Measurements from ENCODE around the gene GNPTG.

The GNPTG gene

GRCh38 chr16:1383556-1383955 lies 31.8 kb downstream of the GNPTG start:
- no peak overlapping the region for H3K27ac ChIP-seq
- no peaks in the 10 kb centered on the region for H4K20me1 ChIP-seq (ENCODE audit: insufficient read depth)
- no peaks in the 10 kb centered on the region for H3K27me3 ChIP-seq (ENCODE audit: insufficient read depth, low read depth)
- H3K9ac ChIP-seq: no peak overlapping the region
- no peak overlapping the region for H3K4me3 ChIP-seq (IDR thresholded peaks at IDR 0.05; ENCODE audit: insufficient read depth, low read depth, low read length)
- no peaks in the 10 kb centered on the region for H3K79me2 ChIP-seq (ENCODE audit: insufficient read depth, low read depth)
- TF ChIP-seq CTCF (conservative IDR thresholded peaks at IDR 0.05; ENCODE audit: low read depth, low read length): no peak
- no peaks in the 10 kb centered on the region; the same call in 1 of the 2 replicates for H3K36me3 ChIP-seq (ENCODE audit: insufficient read depth)
- no peaks in the 10 kb centered on the region for H3K4me1 ChIP-seq (ENCODE audit: low read depth, poor library complexity, severe bottlenecking)
- H2AFZ ChIP-seq (ENCODE audit: low read depth): no peak overlapping the region
- H3K4me2 ChIP-seq: no peak overlapping the region

GRCh38 chr16:1385232-1385631 lies 33.5 kb downstream of the GNPTG start:
- Histone ChIP-seq H3K9ac (no peak overlapping the region), H4K20me1 (ENCODE audit: insufficient read depth) (no peaks in the 10 kb centered on the region), H3K4me1 (ENCODE audit: low read depth, poor library complexity, severe bottlenecking) (no peaks in the 10 kb centered on the region), H3K27ac (no peak overlapping the region), H3K27me3 (ENCODE audit: insufficient read depth, low read depth) (no peaks in the 10 kb centered on the region), H3K36me3 (ENCODE audit: insufficient read depth) (no peaks in the 10 kb centered on the region; the same call in 1 of the 2 replicates), H3K4me3 (IDR thresholded peaks at IDR 0.05; ENCODE audit: insufficient read depth, low read depth, low read length) (no peak overlapping the region), H3K79me2 (ENCODE audit: insufficient read depth, low read depth) (no peaks in the 10 kb centered on the region), H2AFZ (ENCODE audit: low read depth) (no peak overlapping the region), H3K4me2 (no peak overlapping the region)
- TF ChIP-seq CTCF (conservative IDR thresholded peaks at IDR 0.05; ENCODE audit: low read depth, low read length): no peak

- no peak overlapping the region for H3K27ac ChIP-seq
Measured at GRCh38 chr16:1387331-1387730, 35.6 kb downstream of the GNPTG start.

GRCh38 chr16:1389762-1390161 lies 38.0 kb downstream of the GNPTG start:
- Histone ChIP-seq H4K20me1 (ENCODE audit: insufficient read depth) (no peaks in the 10 kb centered on the region), H3K79me2 (ENCODE audit: insufficient read depth, low read depth) (no peaks in the 10 kb centered on the region), H2AFZ (ENCODE audit: low read depth) (no peak overlapping the region), H3K4me3 (IDR thresholded peaks at IDR 0.05; ENCODE audit: insufficient read depth, low read depth, low read length) (no peak overlapping the region), H3K4me2 (no peak overlapping the region), H3K4me1 (ENCODE audit: low read depth, poor library complexity, severe bottlenecking) (no peaks in the 10 kb centered on the region), H3K27ac (no peak overlapping the region), H3K36me3 (ENCODE audit: insufficient read depth) (no peaks in the 10 kb centered on the region), H3K27me3 (ENCODE audit: insufficient read depth, low read depth) (no peaks in the 10 kb centered on the region), H3K9ac (no peak overlapping the region)
- no peak for TF ChIP-seq CTCF (conservative IDR thresholded peaks at IDR 0.05; ENCODE audit: low read depth, low read length)

More at GRCh38 chr16:1387331-1387730, 35.6 kb downstream of the GNPTG start:
- no peak overlapping the region for H2AFZ ChIP-seq (ENCODE audit: low read depth)
- no peaks in the 10 kb centered on the region for H4K20me1 ChIP-seq (ENCODE audit: insufficient read depth)
- no peak overlapping the region for H3K4me3 ChIP-seq (IDR thresholded peaks at IDR 0.05; ENCODE audit: insufficient read depth, low read depth, low read length)
- H3K4me2 ChIP-seq: no peak overlapping the region
- no peak for TF ChIP-seq CTCF (conservative IDR thresholded peaks at IDR 0.05; ENCODE audit: low read depth, low read length)
- H3K36me3 ChIP-seq (ENCODE audit: insufficient read depth): no peaks in the 10 kb centered on the region
- no peak overlapping the region for H3K9ac ChIP-seq
- no peaks in the 10 kb centered on the region for H3K4me1 ChIP-seq (ENCODE audit: low read depth, poor library complexity, severe bottlenecking)
- H3K79me2 ChIP-seq (ENCODE audit: insufficient read depth, low read depth): no peaks in the 10 kb centered on the region
- no peaks in the 10 kb centered on the region for H3K27me3 ChIP-seq (ENCODE audit: insufficient read depth, low read depth)

Data from KMS-11 (cell line).